K562 (cell line): Measurements from ENCODE around the gene CLSTN2. TPM values are rescaled to one million over a fixed set of nuclear protein-coding genes. Genes with fewer than 3 reads are reported as not detected.

Experiments used
- ATAC-seq: fragments of 200-7000 bp; cut with Tn5 transposase; 3 replicates; pipeline ENCODE4 v1.9.1; 2020; ENCODE audit warnings: moderate library complexity
- BruUV-seq: library from RNA; stranded (reverse); fragments of 400-500 nt; replicated peaks from 2 replicates; lab custom pipeline; 2021; lab: Mats Ljungman, UMichigan
- CTCF ChIA-PET: fragments of 300-600 bp; formaldehyde crosslinking; extraction: SDS; loops from one replicate; lab custom pipeline; 2021; ENCODE audit warnings: low intra/inter-chr PET ratio; lab: Yijun Ruan, JAX
- POLR2A ChIA-PET: fragments of 300-600, 350-650 bp; sonication (Branson Sonifier 250); formaldehyde crosslinking; extraction: SDS; loops from one replicate; lab custom pipeline; 2021; ENCODE audit warnings: antibody characterized with exemption, inconsistent platforms; lab: Yijun Ruan, JAX
- DNase-seq, 4 experiments: peaks; one replicate each; pipeline versions ENCODE4 v3.0.0 to v3.0.0-alpha.2; 2011 to 2018; ENCODE audit warnings: low spot score in 3 of 4, mixed read lengths in 3 of 4; ENCODE audit errors: extremely low read depth in 1 of 4
- FAIRE-seq: peaks from 2 replicates; lab custom pipeline; 2011; peaks lifted over from hg19 to GRCh38; lab: Jason Lieb, UNC
- H2AFZ ChIP-seq: 2 replicates; pipeline ENCODE4 v1.6.0; 2011; ENCODE audit warnings: low read depth, low read length, control low read depth, inconsistent platforms
- H3K27ac ChIP-seq: fragments of 200-600 bp; 3 replicates; pipeline ENCODE4 v1.8.0; 2011; ENCODE audit warnings: low read depth, mild to moderate bottlenecking, control low read depth, inconsistent platforms, low read length, moderate library complexity, mixed read lengths; ENCODE audit errors: extremely low read depth
- H3K27me3 ChIP-seq, 2 experiments: fragments of 300-600 bp in 1 of 2; 2 replicates in 1 of 2; 3 replicates in 1 of 2; pipeline versions ENCODE4 v1.6.0 to v1.8.0; 2011; ENCODE audit warnings: inconsistent platforms in 2 of 2, low read length in 2 of 2, mild to moderate bottlenecking in 1 of 2, mixed read lengths in 1 of 2, moderate library complexity in 1 of 2; ENCODE audit not compliant: control insufficient read depth in 2 of 2, insufficient read depth in 2 of 2
- H3K36me3 ChIP-seq: fragments of 300-600 bp; 3 replicates; pipeline ENCODE4 v1.8.0; 2011; ENCODE audit warnings: mild to moderate bottlenecking, low read length, inconsistent platforms; ENCODE audit not compliant: control insufficient read depth, insufficient read depth
- H3K4me1 ChIP-seq, 2 experiments: fragments of 200-600 bp in 1 of 2; replicated peaks in 1 of 2; 2 replicates in 1 of 2; 3 replicates in 1 of 2; pipeline versions ENCODE4 v1.5.1 to v1.8.0; 2011; ENCODE audit warnings: inconsistent platforms in 2 of 2, low read length in 2 of 2, mild to moderate bottlenecking in 1 of 2, mixed read lengths in 1 of 2, moderate library complexity in 1 of 2; ENCODE audit not compliant: control insufficient read depth in 2 of 2, insufficient read depth in 2 of 2
- H3K4me2 ChIP-seq: 2 replicates; pipeline ENCODE4 v1.6.1; 2011; ENCODE audit warnings: low read length, control low read depth, inconsistent platforms, mixed read lengths; ENCODE audit not compliant: insufficient read depth
- H3K4me3 ChIP-seq: fragments of 200-600 bp; sonication (generic), shearing (Covaris generic); 2 replicates; pipeline ENCODE4 v1.5.1; 2016; ENCODE audit warnings: control low read depth, inconsistent platforms
- H3K79me2 ChIP-seq: fragments of 200-600 bp; 3 replicates; pipeline ENCODE4 v1.8.0; 2011; ENCODE audit warnings: low read length, inconsistent platforms; ENCODE audit not compliant: control insufficient read depth, insufficient read depth
- H3K9ac ChIP-seq, 2 experiments: 2 replicates each; pipeline versions ENCODE4 v1.6.0 to v1.6.1; 2011; ENCODE audit warnings: low read depth in 2 of 2, low read length in 2 of 2, control low read depth in 1 of 2, inconsistent platforms in 1 of 2, mild to moderate bottlenecking in 1 of 2, mixed read lengths in 1 of 2; ENCODE audit not compliant: insufficient read depth in 1 of 2
- H3K9me1 ChIP-seq: one replicate; pipeline ENCODE4 v1.6.0; 2011; ENCODE audit warnings: inconsistent platforms, mild to moderate bottlenecking, low read length, moderate library complexity; ENCODE audit not compliant: control insufficient read depth, insufficient read depth
- H3K9me3 ChIP-seq: replicated peaks from 2 replicates; pipeline ENCODE4 v1.5.1; 2011; ENCODE audit warnings: low read depth, low read length, inconsistent platforms; ENCODE audit not compliant: control insufficient read depth, insufficient read depth
- H4K20me1 ChIP-seq: replicated peaks from 2 replicates; pipeline ENCODE4 v1.6.1; 2011; ENCODE audit warnings: low read length, inconsistent platforms, mixed read lengths; ENCODE audit not compliant: control insufficient read depth, insufficient read depth
- CHD2 ChIP-seq: IDR thresholded peaks from 2 replicates; pipeline ENCODE4 v1.6.1; 2011; ENCODE audit warnings: low read depth, low read length
- DDX20 ChIP-seq: fragments of 450-650 bp; IDR thresholded peaks from 2 replicates; pipeline ENCODE4 v1.6.1; 2016; ENCODE audit warnings: missing genetic modification characterization, low read depth, mild to moderate bottlenecking, missing compliant biosample characterization, moderate library complexity
- ETS2 ChIP-seq: IDR thresholded peaks from 2 replicates; pipeline ENCODE4 v1.6.1; 2016; ENCODE audit warnings: borderline replicate concordance, missing genetic modification characterization, mild to moderate bottlenecking, moderate library complexity, missing compliant biosample characterization; ENCODE audit not compliant: poor library complexity, severe bottlenecking
- FOXK1 ChIP-seq: sonication (generic); formaldehyde crosslinking; IDR thresholded peaks from 2 replicates; pipeline ENCODE4 v1.8.0; 2022; ENCODE audit warnings: missing genetic modification reagents, mild to moderate bottlenecking, borderline replicate concordance
- GABPA ChIP-seq: fragments of 200-800 bp; sonication (Bioruptor generic); conservative IDR thresholded peaks from 2 replicates; pipeline ENCODE4 v1.6.1; 2016; ENCODE audit warnings: low read depth, missing genetic modification characterization, missing compliant biosample characterization
- NR1H2 ChIP-seq: sonication (generic); formaldehyde crosslinking; IDR thresholded peaks from 2 replicates; pipeline ENCODE4 v1.4.0; 2020; ENCODE audit warnings: mild to moderate bottlenecking, missing genetic modification reagents
- RBM17 ChIP-seq: fragments of 200-400 bp; formaldehyde crosslinking; IDR thresholded peaks from 2 replicates; pipeline ENCODE4 v1.6.1; 2017; ENCODE audit warnings: low read depth, mild to moderate bottlenecking, low read length, borderline replicate concordance
- ZNF561 ChIP-seq: fragments of 450-650 bp; formaldehyde crosslinking; conservative IDR thresholded peaks from 2 replicates; pipeline ENCODE4 v1.4.0; 2020; ENCODE audit warnings: mild to moderate bottlenecking, moderate library complexity
- ZSCAN32 ChIP-seq: fragments of 450-650 bp; formaldehyde crosslinking; IDR thresholded peaks from 2 replicates; pipeline ENCODE4 v1.4.0; 2020; ENCODE audit warnings: mild to moderate bottlenecking, moderate library complexity
- WGBS: fragments of 100-300 bp; shearing (Covaris generic); methylation state at CpG from one replicate; pipeline ENCODE4 v1.1.6; 2016; ENCODE audit warnings: low coverage, mixed read lengths; ENCODE audit not compliant: insufficient coverage; ENCODE audit errors: missing lambda C conversion rate; 5-methylcytosine and 5-hydroxymethylcytosine counted together
- in situ Hi-C: fragments of 300-500 bp; cut with MboI; formaldehyde crosslinking; loops from 4 replicates; pipeline ENCODE4 v1.15.0; 2018; ENCODE audit warnings: inconsistent platforms, mixed read lengths
- intact Hi-C: fragments of 100-400 bp; cut with micrococcal nuclease; formaldehyde crosslinking; loops from 2 replicates; pipeline ENCODE4 v1.14.2; 2022
- polyA plus RNA-seq, 8 experiments: library from polyadenylated mRNA; depleted of rRNA in 4 of 8; stranded (reverse) in 5 of 8; unstranded in 3 of 8; fragments of >200 nt; fragmentation: Nextera tagmentation in 2 of 8; fragmentation: Illumina TruSeq in 1 of 8; extraction: Ambion mirVana in 2 of 8; extraction: Trizol in 1 of 8; gene quantifications; 2 replicates each; pipeline versions ENCODE4 v1.2.1 to v1.2.3, GENCODE V29; 2011 to 2014; ENCODE audit warnings: inconsistent platforms in 1 of 8, missing spikeins in 1 of 8
- total RNA-seq, 7 experiments: library from RNA; depleted of rRNA in 6 of 7; stranded (reverse); fragments of >200 nt in 6 of 7; fragmentation: Illumina TruSeq in 2 of 7; extraction: Trizol in 2 of 7; gene quantifications; 2 replicates each; pipeline versions ENCODE4 v1.2.1 to v1.2.3, GENCODE V29; 2011 to 2021; ENCODE audit warnings: low replicate concordance in 1 of 7
- TF ChIP-seq, protein P1 (sequence below): sonication (generic); IDR thresholded peaks from 2 replicates; pipeline ENCODE4 v1.6.1; 2016
- TF ChIP-seq, protein P2 (sequence below): fragments of 250-450 bp; sonication (Bioruptor Pico); IDR thresholded peaks from 2 replicates; pipeline ENCODE4 v1.5.0; 2021; ENCODE audit warnings: mild to moderate bottlenecking, borderline replicate concordance

The CLSTN2 gene
- total and polyA plus RNA-seq, 9 of the 15 experiments (the other 6 are each of a cell fraction or from before 2014, with no cell fraction given) = 0.02 to 0.04 (median 0.04) TPM; not detected in 6

GRCh38 chr3:140571836-140572235, 636.9 kb downstream of the CLSTN2 start:
- H3K27ac ChIP-seq = no peak overlapping the region
- intact Hi-C loops (no loop called here), in situ Hi-C loops (no loop called here)
- ATAC-seq (no peak), DNase-seq (no peak), FAIRE-seq (no peak)
- no peaks in the 10 kb centered on the region for H3K9me3 ChIP-seq
- WGBS = 0% methylated on average over 1 of the region's 1 CpG
- no peaks in the 10 kb centered on the region for H3K79me2 ChIP-seq
- H3K9me1 ChIP-seq = no peaks in the 10 kb centered on the region
- no peak overlapping the region for H3K4me2 ChIP-seq
- ChIA-PET POLR2A (interaction anchor here (0.6 kb wide), 2 partner anchors 24 to 50 kb away, joined by 3 read pairs; no protein-coding TSS in a partner anchor), CTCF (no interaction called here)
- H3K4me1 ChIP-seq = no peaks in the 10 kb centered on the region
- TF ChIP-seq ZNF561 (CRISPR knock-in tag) = no peak
- TF ChIP-seq DDX20 (tag) = no peak
- TF ChIP-seq, protein P1, sequence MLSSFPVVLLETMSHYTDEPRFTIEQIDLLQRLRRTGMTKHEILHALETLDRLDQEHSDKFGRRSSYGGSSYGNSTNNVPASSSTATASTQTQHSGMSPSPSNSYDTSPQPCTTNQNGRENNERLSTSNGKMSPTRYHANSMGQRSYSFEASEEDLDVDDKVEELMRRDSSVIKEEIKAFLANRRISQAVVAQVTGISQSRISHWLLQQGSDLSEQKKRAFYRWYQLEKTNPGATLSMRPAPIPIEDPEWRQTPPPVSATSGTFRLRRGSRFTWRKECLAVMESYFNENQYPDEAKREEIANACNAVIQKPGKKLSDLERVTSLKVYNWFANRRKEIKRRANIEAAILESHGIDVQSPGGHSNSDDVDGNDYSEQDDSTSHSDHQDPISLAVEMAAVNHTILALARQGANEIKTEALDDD = no peak
- TF ChIP-seq, protein P2, sequence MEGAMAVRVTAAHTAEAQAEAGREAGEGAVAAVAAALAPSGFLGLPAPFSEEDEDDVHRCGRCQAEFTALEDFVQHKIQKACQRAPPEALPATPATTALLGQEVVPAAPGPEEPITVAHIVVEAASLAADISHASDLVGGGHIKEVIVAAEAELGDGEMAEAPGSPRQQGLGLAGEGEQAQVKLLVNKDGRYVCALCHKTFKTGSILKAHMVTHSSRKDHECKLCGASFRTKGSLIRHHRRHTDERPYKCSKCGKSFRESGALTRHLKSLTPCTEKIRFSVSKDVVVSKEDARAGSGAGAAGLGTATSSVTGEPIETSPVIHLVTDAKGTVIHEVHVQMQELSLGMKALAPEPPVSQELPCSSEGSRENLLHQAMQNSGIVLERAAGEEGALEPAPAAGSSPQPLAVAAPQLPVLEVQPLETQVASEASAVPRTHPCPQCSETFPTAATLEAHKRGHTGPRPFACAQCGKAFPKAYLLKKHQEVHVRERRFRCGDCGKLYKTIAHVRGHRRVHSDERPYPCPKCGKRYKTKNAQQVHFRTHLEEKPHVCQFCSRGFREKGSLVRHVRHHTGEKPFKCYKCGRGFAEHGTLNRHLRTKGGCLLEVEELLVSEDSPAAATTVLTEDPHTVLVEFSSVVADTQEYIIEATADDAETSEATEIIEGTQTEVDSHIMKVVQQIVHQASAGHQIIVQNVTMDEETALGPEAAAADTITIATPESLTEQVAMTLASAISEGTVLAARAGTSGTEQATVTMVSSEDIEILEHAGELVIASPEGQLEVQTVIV (CRISPR knock-in tag) = no peak
- TF ChIP-seq ETS2 (tag) = no peak
- no peak for TF ChIP-seq ZSCAN32 (CRISPR knock-in tag)
- no peak for TF ChIP-seq NR1H2 (CRISPR knock-in tag)
- TF ChIP-seq GABPA (tag) = no peak
- TF ChIP-seq RBM17 = no peak
- no peak for TF ChIP-seq CHD2
- TF ChIP-seq FOXK1 (CRISPR knock-in tag) = no peak
- no peak overlapping the region for H3K9ac ChIP-seq
- no peaks in the 10 kb centered on the region; a peak in 1 of 5 replicates for H3K27me3 ChIP-seq
- no peaks in the 10 kb centered on the region for H4K20me1 ChIP-seq
- H2AFZ ChIP-seq = no peak overlapping the region
- H3K36me3 ChIP-seq = no peaks in the 10 kb centered on the region
- no peak overlapping the region for H3K4me3 ChIP-seq
- no TSS peak for BruUV-seq
